Small intestine (tissue), 7 donors: ENCODE results near the gene CLIP4. TPM values are rescaled to one million over a fixed set of nuclear protein-coding genes. Genes with fewer than 3 reads are reported as not detected.

Experiments
- DNase-seq, 2 donors: peaks; one replicate each; pipeline versions ENCODE4 v3.0.0 to v3.0.0-alpha.2; 2013
- FAIRE-seq: peaks from 2 replicates; lab custom pipeline; 2012; peaks lifted over from hg19 to GRCh38; lab: Jason Lieb, UNC
- H3K27ac ChIP-seq, 3 donors: one replicate each; pipeline ENCODE4 v1.5.1; 2013; ENCODE audit warnings: low read length in 2 of 3, mild to moderate bottlenecking in 2 of 3, control low read depth in 1 of 3, inconsistent platforms in 1 of 3, low read depth in 1 of 3, moderate library complexity in 1 of 3
- H3K27me3 ChIP-seq, 3 donors: one replicate each; pipeline ENCODE4 v1.6.1; 2013; ENCODE audit warnings: low read length in 3 of 3, inconsistent platforms in 1 of 3; ENCODE audit not compliant: control insufficient read depth in 3 of 3, insufficient read depth in 3 of 3
- H3K36me3 ChIP-seq, 3 donors: one replicate each; pipeline ENCODE4 v1.6.1; 2013; ENCODE audit warnings: low read length in 3 of 3, inconsistent platforms in 1 of 3, low read depth in 1 of 3, mild to moderate bottlenecking in 1 of 3, moderate library complexity in 1 of 3; ENCODE audit not compliant: control insufficient read depth in 3 of 3, insufficient read depth in 2 of 3
- H3K4me1 ChIP-seq, 3 donors: one replicate each; pipeline ENCODE4 v1.6.1; 2013; ENCODE audit warnings: low read length in 2 of 3, inconsistent platforms in 1 of 3, low read depth in 1 of 3, mild to moderate bottlenecking in 1 of 3, moderate library complexity in 1 of 3; ENCODE audit not compliant: control insufficient read depth in 3 of 3, insufficient read depth in 2 of 3
- H3K4me3 ChIP-seq, 3 donors: one replicate each; pipeline ENCODE4 v1.5.1; 2013; ENCODE audit warnings: low read length in 3 of 3, control low read depth in 1 of 3, inconsistent platforms in 1 of 3, low read depth in 1 of 3, mild to moderate bottlenecking in 1 of 3, moderate library complexity in 1 of 3
- H3K9me3 ChIP-seq, 2 donors: one replicate each; pipeline ENCODE4 v1.6.1; 2013; ENCODE audit warnings: low read depth in 1 of 2, low read length in 1 of 2; ENCODE audit not compliant: control insufficient read depth in 2 of 2, insufficient read depth in 1 of 2
- WGBS, 3 donors: extraction: QIAGEN DNeasy Blood & Tissue Kit; methylation state at CpG; one replicate each; pipeline ENCODE4 v1.1.7; 2013; 5-methylcytosine and 5-hydroxymethylcytosine counted together
- polyA plus RNA-seq, 4 donors: library from polyadenylated mRNA; stranded (reverse) in 3 of 4; unstranded in 1 of 4; fragments of 200-250 nt in 3 of 4; fragments of 120-200 nt in 1 of 4; gene quantifications; one replicate each; pipeline versions ENCODE4 v1.2.1 to v1.2.3, GENCODE V29; 2013
- donor health status: healthy with polysubstance abuse.
- donor health status: control.
- donor health status: control.
- donor health status: Bipolar disorder and iron deficiency.
- donor health status: healthy.

CLIP4 gene
- polyA plus RNA-seq, 4 donors: 0.52 to 5.8 (median 1.1) TPM

GRCh38 chr2:29130295-29130694, 15.1 kb downstream of the CLIP4 start:
- H3K36me3 ChIP-seq: no peaks in the 10 kb centered on the region
- H3K4me1 ChIP-seq: no peaks in the 10 kb centered on the region
- DNase-seq: peak; percentile 11 to 18
- no peaks in the 10 kb centered on the region for H3K27me3 ChIP-seq
- 29 to 60% (median 46%) methylated on average over 2 of the region's 2 CpGs for WGBS, 3 donors
- no peak for FAIRE-seq
- no peak overlapping the region for H3K4me3 ChIP-seq
- H3K9me3 ChIP-seq: no peaks in the 10 kb centered on the region
- H3K27ac ChIP-seq: no peak overlapping the region

DNA sequence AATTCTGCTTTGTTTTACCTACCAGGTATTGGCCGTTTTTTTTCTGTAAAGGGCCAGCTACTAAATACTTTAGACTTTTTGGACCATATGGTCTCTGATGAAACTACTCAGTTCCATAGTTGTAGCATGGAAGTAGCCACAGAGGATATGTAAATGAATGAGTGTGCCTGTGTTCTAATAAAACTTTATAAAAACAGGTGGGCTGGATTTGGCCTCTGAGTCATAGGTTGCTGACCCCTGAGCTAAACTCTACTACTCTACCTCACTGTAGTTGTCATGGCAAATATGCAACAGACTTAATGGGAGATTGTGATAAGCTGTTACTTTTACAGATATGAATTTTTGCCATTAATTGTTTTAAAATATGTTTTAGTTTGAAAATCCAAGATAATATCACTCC, 19.7 kb downstream of the CLIP4 start:
- Histone ChIP-seq H3K4me3 (no peak overlapping the region), H3K27ac (no peak overlapping the region), H3K27me3 (no peaks in the 10 kb centered on the region), H3K36me3 (no peaks in the 10 kb centered on the region), H3K9me3 (no peaks in the 10 kb centered on the region), H3K4me1 (no peaks in the 10 kb centered on the region)
- no peak for FAIRE-seq
- DNase-seq: no peak
- 77 to 89% (median 85%) methylated on average over 1 of the region's 1 CpG for WGBS, 3 donors

- H3K4me1 ChIP-seq: no peaks in the 10 kb centered on the region
- H3K9me3 ChIP-seq: no peaks in the 10 kb centered on the region
- no peak overlapping the region for H3K27ac ChIP-seq
- WGBS, 3 donors: 86 to 94% (median 94%) methylated on average over 3 of the region's 3 CpGs
- no peaks in the 10 kb centered on the region for H3K36me3 ChIP-seq
- H3K27me3 ChIP-seq: no peaks in the 10 kb centered on the region
- FAIRE-seq (peak; percentile 36), DNase-seq (no peak)
- H3K4me3 ChIP-seq: no peak overlapping the region
These were observed 23.9 kb downstream of the CLIP4 start for GRCh38 chr2:29139152-29139551.

DNA sequence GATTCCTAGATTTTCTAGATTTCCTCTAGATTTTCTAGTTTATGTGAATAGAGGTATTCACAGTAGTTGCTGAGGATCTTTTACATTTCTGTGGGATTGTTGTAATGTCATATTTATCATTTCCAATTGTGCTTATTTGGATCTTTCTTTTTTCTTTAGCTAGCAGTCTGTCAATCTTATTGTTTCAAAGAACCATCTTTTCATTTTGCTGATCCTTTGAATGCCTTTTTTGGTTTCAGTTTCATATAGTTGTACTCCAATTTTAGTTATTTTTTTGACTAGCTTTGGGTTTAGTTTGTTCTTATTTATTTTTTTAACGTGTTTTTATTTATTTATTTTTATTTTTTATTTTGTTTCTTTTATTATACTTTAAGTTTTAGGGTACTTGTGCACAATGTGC, 24.5 kb downstream of the CLIP4 start:
- no peak for FAIRE-seq
- WGBS, 3 donors: 19 to 33% (median 33%) methylated on average over 1 of the region's 1 CpG
- Histone ChIP-seq H3K36me3 (no peaks in the 10 kb centered on the region), H3K27ac (no peak overlapping the region), H3K4me1 (no peaks in the 10 kb centered on the region), H3K4me3 (no peak overlapping the region), H3K9me3 (no peaks in the 10 kb centered on the region), H3K27me3 (no peaks in the 10 kb centered on the region)
- DNase-seq: no peak

DNA sequence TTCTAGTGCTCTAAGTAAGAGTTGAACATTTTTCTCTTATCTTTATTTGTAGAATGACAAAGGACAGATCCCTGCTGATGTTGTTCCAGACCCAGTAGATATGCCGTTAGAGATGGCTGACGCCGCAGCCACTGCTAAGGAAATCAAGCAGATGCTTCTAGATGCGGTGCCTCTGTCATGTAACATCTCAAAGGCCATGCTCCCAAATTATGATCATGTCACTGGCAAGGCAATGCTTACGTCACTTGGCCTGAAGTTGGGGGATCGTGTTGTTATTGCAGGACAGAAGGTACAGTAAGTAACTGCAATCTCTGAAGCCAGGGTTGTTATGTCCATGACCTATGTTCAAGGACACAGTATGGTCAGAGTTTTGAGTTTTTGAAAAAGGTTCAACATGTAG, 28.4 kb downstream of the CLIP4 start:
- WGBS, 3 donors: 88 to 98% (median 91%) methylated on average over 6 of the region's 6 CpGs

DNA sequence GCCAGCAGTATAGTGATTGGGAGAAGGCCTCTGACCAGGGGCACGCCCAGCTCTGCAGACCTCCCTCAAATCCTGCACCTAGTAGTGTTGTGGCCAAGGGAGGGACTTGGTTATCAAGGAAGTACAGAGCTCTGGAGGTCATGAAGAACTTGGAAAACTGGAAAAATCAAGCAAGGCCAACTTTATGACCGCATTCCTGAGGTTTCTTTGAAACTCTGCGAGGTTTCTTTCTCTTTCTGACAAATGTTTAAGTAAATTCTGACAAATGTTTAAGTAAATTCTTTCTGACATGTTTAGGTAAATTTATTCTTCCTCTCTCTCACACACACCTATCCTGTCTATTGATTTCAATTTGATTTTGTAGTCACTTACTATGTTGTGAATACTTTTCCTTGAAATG, 31.0 kb downstream of the CLIP4 start:
- Histone ChIP-seq H3K9me3 (no peaks in the 10 kb centered on the region), H3K4me3 (no peak overlapping the region), H3K36me3 (no peaks in the 10 kb centered on the region), H3K27me3 (no peaks in the 10 kb centered on the region), H3K4me1 (no peaks in the 10 kb centered on the region), H3K27ac (no peak overlapping the region)
- DNase-seq (no peak), FAIRE-seq (no peak)
- WGBS, 3 donors: 81 to 92% (median 88%) methylated on average over 3 of the region's 3 CpGs

More for the DNA sequence above, 28.4 kb downstream of the CLIP4 start:
- DNase-seq (no peak), FAIRE-seq (no peak)
- H3K9me3 ChIP-seq: no peaks in the 10 kb centered on the region
- H3K27me3 ChIP-seq: no peaks in the 10 kb centered on the region
- no peaks in the 10 kb centered on the region for H3K4me1 ChIP-seq
- H3K36me3 ChIP-seq: no peaks in the 10 kb centered on the region
- H3K4me3 ChIP-seq: no peak overlapping the region
- no peak overlapping the region for H3K27ac ChIP-seq

DNA sequence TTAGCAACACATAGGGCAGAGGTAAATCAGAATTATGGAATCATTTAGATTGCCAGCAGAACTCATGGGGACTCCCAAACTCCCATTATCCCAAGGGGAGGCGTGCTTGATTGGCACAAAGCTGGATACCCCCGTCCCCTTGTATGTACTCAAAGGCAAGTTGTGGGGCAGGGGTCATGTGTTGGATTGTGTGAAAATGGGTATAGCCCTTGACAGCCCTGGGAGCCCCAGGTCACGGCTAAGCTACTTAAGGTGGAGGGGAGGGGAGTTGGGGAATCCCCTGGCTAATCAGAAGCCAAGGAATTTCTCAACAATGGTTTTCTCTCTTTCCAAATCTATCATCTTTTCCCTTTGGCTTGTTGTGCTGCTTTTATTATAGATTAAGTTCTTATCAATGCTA, 32.7 kb downstream of the CLIP4 start:
- 63 to 68% (median 66%) methylated on average over 3 of the region's 3 CpGs for WGBS, 3 donors
- Histone ChIP-seq H3K4me1 (no peaks in the 10 kb centered on the region), H3K27ac (no peak overlapping the region), H3K9me3 (no peaks in the 10 kb centered on the region), H3K4me3 (no peak overlapping the region), H3K27me3 (no peaks in the 10 kb centered on the region), H3K36me3 (no peaks in the 10 kb centered on the region)
- FAIRE-seq: no peak
- DNase-seq: no peak

DNA sequence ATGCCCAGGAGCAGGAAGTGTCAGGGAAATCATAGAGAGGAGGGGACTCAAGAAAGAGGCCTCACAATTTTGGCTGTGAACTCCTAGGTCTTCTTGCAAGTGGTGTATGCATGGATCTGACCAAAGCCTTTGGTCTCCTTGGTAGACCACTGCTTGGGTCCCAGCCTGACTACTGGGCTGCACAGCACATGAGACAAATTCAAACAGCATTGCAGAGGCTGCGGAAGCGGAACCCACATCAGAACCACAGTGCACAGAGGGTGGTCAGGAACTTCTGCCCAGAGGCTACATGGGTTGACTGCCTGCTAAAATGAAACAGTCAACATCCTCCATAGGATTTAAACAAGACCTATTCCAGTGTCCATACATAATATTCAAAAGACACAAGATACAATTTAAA, 39.4 kb downstream of the CLIP4 start:
- H3K4me3 ChIP-seq: no peak overlapping the region
- H3K27ac ChIP-seq: no peak overlapping the region
- no peaks in the 10 kb centered on the region for H3K27me3 ChIP-seq
- peaks cover 0 to 5% (median 0%) of the 10 kb centered on the region in 3 donors for H3K36me3 ChIP-seq
- DNase-seq: no peak
- H3K4me1 ChIP-seq: no peaks in the 10 kb centered on the region
- WGBS, 3 donors: 89 to 96% (median 96%) methylated on average over 2 of the region's 2 CpGs
- FAIRE-seq: no peak
- H3K9me3 ChIP-seq: no peaks in the 10 kb centered on the region

DNA sequence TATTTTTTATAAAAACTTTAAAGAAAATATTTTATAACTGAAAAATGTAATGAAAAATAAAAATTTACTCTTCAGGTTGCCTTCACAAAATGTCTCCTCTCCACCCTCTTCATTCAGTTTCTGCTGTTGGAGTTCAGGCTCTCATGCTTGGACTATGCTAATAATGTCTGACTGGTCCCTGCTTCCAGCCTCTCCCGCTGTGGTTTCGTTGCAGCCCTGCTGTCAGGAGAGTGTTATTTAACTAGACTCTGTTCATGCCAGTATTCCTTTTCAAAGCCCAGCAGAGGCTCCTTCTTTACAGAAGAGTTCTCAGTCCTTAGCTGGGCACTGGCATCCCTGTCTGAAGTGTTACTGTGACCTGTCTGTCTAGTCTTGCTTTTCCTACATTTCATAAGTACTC, 40.4 kb downstream of the CLIP4 start:
- peaks cover 0 to 5% (median 0%) of the 10 kb centered on the region in 3 donors for H3K36me3 ChIP-seq
- WGBS, 3 donors: 53 to 66% (median 61%) methylated on average over 2 of the region's 2 CpGs
- FAIRE-seq: no peak

More for the DNA sequence above, 40.4 kb downstream of the CLIP4 start:
- Histone ChIP-seq H3K27me3 (no peaks in the 10 kb centered on the region), H3K4me1 (no peaks in the 10 kb centered on the region), H3K27ac (no peak overlapping the region), H3K4me3 (no peak overlapping the region), H3K9me3 (no peaks in the 10 kb centered on the region)
- no peak for DNase-seq
